Mesenchymal stem cell (in vitro differentiated cells and primary cell): ENCODE results near the gene KCNIP2.

Source experiments
- DNase-seq: peaks from one replicate; pipeline ENCODE4 v3.0.0-alpha.2; 2013
- H2AFZ ChIP-seq: one replicate; pipeline ENCODE4 v1.6.1; 2013; ENCODE audit warnings: low read depth, mild to moderate bottlenecking, control low read depth, inconsistent platforms, low read length, moderate library complexity
- H2AK5ac ChIP-seq: 2 replicates; pipeline ENCODE4 v1.6.1; 2013; ENCODE audit warnings: low read length, moderate library complexity, mild to moderate bottlenecking, inconsistent platforms; ENCODE audit not compliant: severe bottlenecking
- H2BK120ac ChIP-seq: one replicate; pipeline ENCODE4 v1.6.1; 2013; ENCODE audit warnings: low read depth, mild to moderate bottlenecking, inconsistent platforms, low read length, moderate library complexity
- H2BK12ac ChIP-seq, 2 experiments: one replicate each; pipeline ENCODE4 v1.6.1; 2013; ENCODE audit warnings: inconsistent platforms in 2 of 2, low read length in 2 of 2, mild to moderate bottlenecking in 2 of 2, moderate library complexity in 2 of 2, control low read depth in 1 of 2
- H2BK15ac ChIP-seq: one replicate; pipeline ENCODE4 v1.6.1; 2013; ENCODE audit warnings: mild to moderate bottlenecking, low read depth, inconsistent platforms; ENCODE audit not compliant: poor library complexity, severe bottlenecking
- H2BK5ac ChIP-seq: 2 replicates; pipeline ENCODE4 v1.6.1; 2013; ENCODE audit warnings: low read depth, mild to moderate bottlenecking, low read length, control low read depth, inconsistent platforms; ENCODE audit not compliant: poor library complexity, severe bottlenecking
- H3K14ac ChIP-seq, 2 experiments: one replicate each; pipeline ENCODE4 v1.6.1; 2013; ENCODE audit warnings: inconsistent platforms in 2 of 2, low read length in 2 of 2, control low read depth in 1 of 2, mild to moderate bottlenecking in 1 of 2, moderate library complexity in 1 of 2
- H3K18ac ChIP-seq, 2 experiments: one replicate each; pipeline ENCODE4 v1.6.1; 2013; ENCODE audit warnings: inconsistent platforms in 2 of 2, low read length in 2 of 2, control low read depth in 1 of 2, low read depth in 1 of 2, mild to moderate bottlenecking in 1 of 2
- H3K23ac ChIP-seq, 2 experiments: one replicate each; pipeline ENCODE4 v1.6.1; 2013; ENCODE audit warnings: inconsistent platforms in 2 of 2, low read length in 2 of 2, mild to moderate bottlenecking in 2 of 2, moderate library complexity in 2 of 2, control low read depth in 1 of 2
- H3K27ac ChIP-seq: 2 replicates; pipeline ENCODE4 v1.5.1; 2013; ENCODE audit warnings: mild to moderate bottlenecking, moderate library complexity, low read length, control low read depth, inconsistent platforms; ENCODE audit not compliant: poor library complexity, severe bottlenecking
- H3K27me3 ChIP-seq, 2 experiments: 2 replicates each; pipeline versions ENCODE4 v1.6.1 to v1.7.0; 2013; ENCODE audit warnings: low read length in 2 of 2, mild to moderate bottlenecking in 2 of 2, moderate library complexity in 2 of 2, control low read depth in 1 of 2, inconsistent platforms in 1 of 2; ENCODE audit not compliant: control insufficient read depth in 1 of 2, insufficient read depth in 1 of 2
- H3K36me3 ChIP-seq, 2 experiments: 2 replicates each; pipeline versions ENCODE4 v1.6.1 to v1.7.0; 2013; ENCODE audit warnings: low read length in 2 of 2, control low read depth in 1 of 2, inconsistent platforms in 1 of 2, low read depth in 1 of 2, mild to moderate bottlenecking in 1 of 2; ENCODE audit not compliant: insufficient read depth in 2 of 2, control insufficient read depth in 1 of 2
- H3K4ac ChIP-seq, 2 experiments: one replicate each; pipeline ENCODE4 v1.6.1; 2013; ENCODE audit warnings: inconsistent platforms in 2 of 2, low read length in 2 of 2, mild to moderate bottlenecking in 2 of 2, moderate library complexity in 2 of 2, control low read depth in 1 of 2, low read depth in 1 of 2
- H3K4me1 ChIP-seq: 2 replicates; pipeline ENCODE4 v1.6.1; 2013; ENCODE audit warnings: low read depth, low read length, control low read depth; ENCODE audit not compliant: control insufficient read depth, insufficient read depth
- H3K4me2 ChIP-seq: 2 replicates; pipeline ENCODE4 v1.6.1; 2013; ENCODE audit warnings: low read length, mild to moderate bottlenecking, inconsistent platforms; ENCODE audit not compliant: poor library complexity, severe bottlenecking
- H3K4me3 ChIP-seq, 2 experiments: 2 replicates each; pipeline versions ENCODE4 v1.5.1 to v1.7.0; 2013; ENCODE audit warnings: low read length in 2 of 2, mild to moderate bottlenecking in 2 of 2, control low read depth in 1 of 2, low read depth in 1 of 2; ENCODE audit not compliant: insufficient read depth in 1 of 2
- H3K79me1 ChIP-seq: replicated peaks from 2 replicates; pipeline ENCODE4 v1.6.1; 2013; ENCODE audit warnings: mild to moderate bottlenecking, control low read depth, low read length, inconsistent platforms; ENCODE audit not compliant: poor library complexity, severe bottlenecking
- H3K9ac ChIP-seq: 2 replicates; pipeline ENCODE4 v1.7.0; 2013; ENCODE audit warnings: mild to moderate bottlenecking, low read length, moderate library complexity
- H3K9me3 ChIP-seq: 2 replicates; pipeline ENCODE4 v1.7.0; 2013; ENCODE audit warnings: mild to moderate bottlenecking, low read length; ENCODE audit not compliant: control insufficient read depth
- H4K8ac ChIP-seq: one replicate; pipeline ENCODE4 v1.6.1; 2013; ENCODE audit warnings: inconsistent platforms, mild to moderate bottlenecking, low read length, moderate library complexity
- H4K91ac ChIP-seq: one replicate; pipeline ENCODE4 v1.6.1; 2013; ENCODE audit warnings: mild to moderate bottlenecking, low read length, inconsistent platforms
- WGBS: methylation state at CpG from one replicate; pipeline ENCODE4 v1.1.7; 2013; ENCODE audit warnings: mixed read lengths; 5-methylcytosine and 5-hydroxymethylcytosine counted together

Gene KCNIP2

GRCh38 chr10:101888251-101888949, 44.8 kb upstream of the KCNIP2 start:
- Histone ChIP-seq H2BK15ac (no peak overlapping the region), H2AK5ac (no peak overlapping the region), H2BK5ac (no peak overlapping the region), H3K36me3 (peaks cover 0 to 12% of the 10 kb centered on the region in 2 experiments), H4K8ac (no peak overlapping the region), H3K9me3 (no peaks in the 10 kb centered on the region), H3K14ac (no peak overlapping the region), H2AFZ (no peak overlapping the region), H3K4me2 (no peak overlapping the region), H3K4me1 (no peaks in the 10 kb centered on the region), H3K23ac (no peak overlapping the region), H2BK120ac (no peak overlapping the region), H3K9ac (no peak overlapping the region), H3K4ac (no peak overlapping the region), H3K18ac (no peak overlapping the region), H3K4me3 (no peak overlapping the region), H3K27ac (no peak overlapping the region), H2BK12ac (no peak overlapping the region), H3K27me3 (no peaks in the 10 kb centered on the region), H3K79me1 (peaks cover 5% of the 10 kb centered on the region), H4K91ac (no peak overlapping the region)
- WGBS = 100% methylated on average over 2 of the region's 2 CpGs
- DNase-seq = no peak

- Histone ChIP-seq H4K8ac (no peak overlapping the region), H3K36me3 (peaks cover 0 to 12% of the 10 kb centered on the region in 2 experiments), H2BK12ac (no peak overlapping the region), H4K91ac (no peak overlapping the region), H3K9ac (no peak overlapping the region), H2BK15ac (no peak overlapping the region), H2AFZ (no peak overlapping the region), H3K4me3 (no peak overlapping the region), H3K14ac (no peak overlapping the region), H3K4me1 (no peaks in the 10 kb centered on the region), H3K4ac (no peak overlapping the region), H3K9me3 (no peaks in the 10 kb centered on the region), H2BK120ac (no peak overlapping the region), H3K79me1 (peaks cover 6% of the 10 kb centered on the region), H2BK5ac (no peak overlapping the region), H3K27ac (no peak overlapping the region), H3K23ac (no peak overlapping the region), H3K27me3 (no peaks in the 10 kb centered on the region), H2AK5ac (no peak overlapping the region), H3K18ac (no peak overlapping the region), H3K4me2 (no peak overlapping the region)
- DNase-seq = no peak
- WGBS = 92% methylated on average over 4 of the region's 5 CpGs
Observed at GRCh38 chr10:101887775-101888174, 44.2 kb upstream of the KCNIP2 start.

- H3K23ac ChIP-seq = no peak overlapping the region
- no peak overlapping the region for H2BK5ac ChIP-seq
- no peaks in the 10 kb centered on the region for H3K27me3 ChIP-seq
- no peak overlapping the region for H2AFZ ChIP-seq
- no peaks in the 10 kb centered on the region for H3K9me3 ChIP-seq
- H3K4me2 ChIP-seq = no peak overlapping the region
- H3K27ac ChIP-seq = no peak overlapping the region
- no peak overlapping the region for H4K91ac ChIP-seq
- no peak overlapping the region for H3K9ac ChIP-seq
- peaks cover 8% of the 10 kb centered on the region for H3K79me1 ChIP-seq
- no CpG with 5 or more reads among the region's 1 CpG for WGBS
- H3K4me3 ChIP-seq = no peak overlapping the region
- H3K4ac ChIP-seq = no peak overlapping the region
- no peak for DNase-seq
- H2BK120ac ChIP-seq = no peak overlapping the region
- no peak overlapping the region for H2AK5ac ChIP-seq
- H3K18ac ChIP-seq = no peak overlapping the region
- no peaks in the 10 kb centered on the region for H3K4me1 ChIP-seq
- H3K14ac ChIP-seq = no peak overlapping the region
- no peak overlapping the region for H2BK12ac ChIP-seq
- peaks cover 0 to 12% of the 10 kb centered on the region in 2 experiments for H3K36me3 ChIP-seq
- no peak overlapping the region for H2BK15ac ChIP-seq
- no peak overlapping the region for H4K8ac ChIP-seq
Observed at GRCh38 chr10:101886521-101887312, 43.1 kb upstream of the KCNIP2 start.

- Histone ChIP-seq H3K18ac (no peak overlapping the region), H2AK5ac (no peak overlapping the region), H2BK12ac (no peak overlapping the region), H3K36me3 (peaks cover 3% of the 10 kb centered on the region in 2 experiments), H3K4ac (no peak overlapping the region), H4K8ac (no peak overlapping the region), H4K91ac (no peak overlapping the region), H3K23ac (no peak overlapping the region), H3K27ac (no peak overlapping the region), H3K9me3 (no peaks in the 10 kb centered on the region), H3K79me1 (peaks cover 13% of the 10 kb centered on the region), H3K4me2 (no peak overlapping the region), H3K14ac (peak overlapping the region in 1 of 2 experiments; percentile 16), H3K4me3 (no peak overlapping the region), H3K4me1 (peaks cover 5% of the 10 kb centered on the region), H2BK15ac (no peak overlapping the region), H3K27me3 (no peaks in the 10 kb centered on the region), H2AFZ (no peak overlapping the region), H2BK5ac (no peak overlapping the region), H3K9ac (no peak overlapping the region), H2BK120ac (no peak overlapping the region)
- 100% methylated on average over 1 of the region's 2 CpGs for WGBS
- DNase-seq = no peak
Observed at GRCh38 chr10:101881036-101881774, 37.6 kb upstream of the KCNIP2 start.
